Mammary epithelial cell (primary cell): ENCODE results near the gene ZFPL1.

Source experiments
- CTCF ChIP-seq, 2 donors: IDR thresholded peaks in 1 of 2; conservative IDR thresholded peaks in 1 of 2; 2 replicates each; pipeline ENCODE4 v1.5.1; 2011 to 2012; ENCODE audit warnings: inconsistent platforms in 2 of 2, low read length in 2 of 2, mild to moderate bottlenecking in 2 of 2, control low read depth in 1 of 2, low read depth in 1 of 2; ENCODE audit not compliant: insufficient read depth in 1 of 2; ENCODE audit errors: extremely low read depth in 1 of 2
- EZH2 ChIP-seq: IDR thresholded peaks from 2 replicates; pipeline ENCODE4 v1.6.1; 2012; ENCODE audit warnings: low read length, inconsistent platforms, borderline replicate concordance

DNA sequence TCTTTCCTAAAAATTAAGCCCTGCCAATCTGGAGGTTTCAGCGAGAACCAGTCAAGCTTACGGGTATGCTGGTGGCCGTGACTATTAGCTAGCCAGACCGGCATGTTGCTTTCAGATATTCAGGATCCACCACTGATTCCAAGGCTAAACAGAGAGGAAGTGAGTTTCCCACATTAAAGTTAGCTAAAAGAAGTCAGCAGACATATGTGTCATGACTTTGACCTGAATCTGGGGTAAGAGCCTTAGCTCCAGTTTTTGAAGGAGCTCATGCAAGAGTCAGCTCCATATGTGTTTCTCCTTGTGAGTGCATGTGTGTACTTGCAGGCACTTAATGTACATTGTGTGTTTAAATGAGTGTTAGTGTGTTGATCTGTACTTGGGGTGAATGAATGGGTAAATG is 1.4 kb downstream of the ZFPL1 start:
- no peak for TF ChIP-seq CTCF (conservative IDR thresholded peaks at IDR 0.05 in 1 of 2, IDR thresholded peaks at IDR 0.05 in 1 of 2; ENCODE audit: extremely low read depth in 1 of 2, insufficient read depth in 1 of 2, low read depth in 1 of 2, low read length in 2 of 2)
- TF ChIP-seq EZH2 = no peak
